ENCODE measurements around the gene SLC24A4.

The SLC24A4 gene

GRCh38 chr14:92404938-92405337, 82.0 kb downstream of the SLC24A4 start:
- no peak for DNase-seq

GRCh38 chr14:92407410-92407809, 84.4 kb downstream of the SLC24A4 start:
- no peak for DNase-seq

GRCh38 chr14:92409043-92409442, 86.1 kb downstream of the SLC24A4 start:
- no peak for DNase-seq

- DNase-seq: no peak
These were observed 88.2 kb downstream of the SLC24A4 start for GRCh38 chr14:92411135-92411534.

- DNase-seq: no peak
These were observed 89.0 kb downstream of the SLC24A4 start for GRCh38 chr14:92411941-92412340.

- DNase-seq: no peak
These were observed 89.9 kb downstream of the SLC24A4 start for GRCh38 chr14:92412912-92413311.

- no peak for DNase-seq
These were observed 90.4 kb downstream of the SLC24A4 start for GRCh38 chr14:92413379-92413778.

GRCh38 chr14:92414690-92415445, 91.9 kb downstream of the SLC24A4 start:
- DNase-seq: no peak

GRCh38 chr14:92415969-92416368, 93.0 kb downstream of the SLC24A4 start:
- DNase-seq: no peak

- DNase-seq: no peak
These were observed 93.6 kb downstream of the SLC24A4 start for GRCh38 chr14:92416544-92416943.

GRCh38 chr14:92417759-92418158, 94.8 kb downstream of the SLC24A4 start:
- DNase-seq: no peak

GRCh38 chr14:92421751-92422150, 98.8 kb downstream of the SLC24A4 start:
- no peak for DNase-seq

GRCh38 chr14:92425101-92425500, 102.1 kb downstream of the SLC24A4 start:
- no peak for DNase-seq

- DNase-seq: no peak
These were observed 103.3 kb downstream of the SLC24A4 start for GRCh38 chr14:92426237-92426636.

- no peak for DNase-seq
These were observed 104.1 kb downstream of the SLC24A4 start for GRCh38 chr14:92427096-92427495.

- no peak for DNase-seq
These were observed 107.7 kb downstream of the SLC24A4 start for GRCh38 chr14:92430686-92431085.

- no peak for DNase-seq
These were observed 108.3 kb downstream of the SLC24A4 start for GRCh38 chr14:92431199-92431725.

- no peak for DNase-seq
These were observed 110.4 kb downstream of the SLC24A4 start for GRCh38 chr14:92433407-92433806.

GRCh38 chr14:92435154-92435553, 112.2 kb downstream of the SLC24A4 start:
- no peak for DNase-seq

- DNase-seq: no peak
These were observed 113.3 kb downstream of the SLC24A4 start for GRCh38 chr14:92436115-92436776.

- DNase-seq: no peak
These were observed 114.3 kb downstream of the SLC24A4 start for GRCh38 chr14:92437309-92437708.

- DNase-seq: no peak
These were observed 114.8 kb downstream of the SLC24A4 start for GRCh38 chr14:92437729-92438285.

- no peak for DNase-seq
These were observed 116.8 kb downstream of the SLC24A4 start for GRCh38 chr14:92439537-92440344.
